NCI-H510A (cell line): ENCODE results near the gene EBF3.

Experiments used
- DNase-seq: peaks from one replicate; lab custom pipeline; 2025; lab: John Stamatoyannopoulos, UW

The EBF3 gene

GRCh38 chr10:129958629-129959543 is 5.2 kb downstream of the EBF3 start:
- DNase-seq = no peak

GRCh38 chr10:129958148-129958628 is 5.9 kb downstream of the EBF3 start:
- no peak for DNase-seq

- no peak for DNase-seq
These were observed 7.0 kb downstream of the EBF3 start for GRCh38 chr10:129956876-129957673.

- DNase-seq = no peak
These were observed 7.8 kb downstream of the EBF3 start for GRCh38 chr10:129956286-129956670.

GRCh38 chr10:129955601-129956285 is 8.3 kb downstream of the EBF3 start:
- DNase-seq = no peak

GRCh38 chr10:129954492-129955315 is 9.4 kb downstream of the EBF3 start:
- no peak for DNase-seq

GRCh38 chr10:129953119-129954051 is 10.7 kb downstream of the EBF3 start:
- no peak for DNase-seq

GRCh38 chr10:129952378-129953118 is 11.5 kb downstream of the EBF3 start:
- DNase-seq = no peak

- no peak for DNase-seq
These were observed 12.2 kb downstream of the EBF3 start for GRCh38 chr10:129951970-129952265.

- no peak for DNase-seq
These were observed 12.7 kb downstream of the EBF3 start for GRCh38 chr10:129951101-129951969.

GRCh38 chr10:129950676-129951075 is 13.4 kb downstream of the EBF3 start:
- DNase-seq = no peak

- DNase-seq = no peak
These were observed 14.2 kb downstream of the EBF3 start for GRCh38 chr10:129949891-129950291.

GRCh38 chr10:129949411-129949810 is 14.7 kb downstream of the EBF3 start:
- DNase-seq = no peak

- DNase-seq = no peak
These were observed 17.2 kb downstream of the EBF3 start for GRCh38 chr10:129946859-129947258.

GRCh38 chr10:129945941-129946760 is 17.9 kb downstream of the EBF3 start:
- DNase-seq = no peak

- no peak for DNase-seq
These were observed 18.5 kb downstream of the EBF3 start for GRCh38 chr10:129945526-129945925.

GRCh38 chr10:129945064-129945463 is 19.0 kb downstream of the EBF3 start:
- DNase-seq = no peak

- no peak for DNase-seq
These were observed 19.6 kb downstream of the EBF3 start for GRCh38 chr10:129944456-129944855.
